Tibial artery (tissue), 4 donors: ENCODE results near the gene CKB.

ENCODE experiments used
- DNase-seq, 2 donors: peaks; one replicate each; pipeline ENCODE4 v3.0.0-alpha.2; 2019
- H3K27ac ChIP-seq, 2 donors: fragments of 200-600 bp; sonication (generic) in 1 of 2; 1 replicate in 1 of 2; 2 replicates in 1 of 2; pipeline ENCODE4 v1.5.1; 2018 to 2019; ENCODE audit warnings: mild to moderate bottlenecking in 1 of 2
- H3K27me3 ChIP-seq, 2 donors: fragments of 200-600 bp; sonication (generic) in 1 of 2; one replicate each; pipeline versions ENCODE4 v1.5.1 to v1.6.0; 2016 to 2019
- H3K36me3 ChIP-seq, 3 donors: fragments of 200-600 bp; sonication (generic) in 2 of 3; one replicate each; pipeline ENCODE4 v1.5.1; 2016 to 2019; ENCODE audit warnings: mild to moderate bottlenecking in 2 of 3
- H3K4me1 ChIP-seq, 4 donors: fragments of 200-600 bp; sonication (generic) in 2 of 4; 1 replicate in 3 of 4; 2 replicates in 1 of 4; pipeline ENCODE4 v1.5.1; 2016 to 2019
- H3K4me3 ChIP-seq, 2 donors: fragments of 200-600 bp; sonication (generic) in 1 of 2; 1 replicate in 1 of 2; 2 replicates in 1 of 2; pipeline ENCODE4 v1.5.1; 2018 to 2019; ENCODE audit warnings: mild to moderate bottlenecking in 2 of 2
- H3K9me3 ChIP-seq, 3 donors: fragments of 200-600 bp; sonication (generic) in 1 of 3; one replicate each; pipeline ENCODE4 v1.5.1; 2016 to 2019
- intact Hi-C: fragments of 100-400 bp; cut with DNase I; formaldehyde crosslinking; loops from one replicate; pipeline ENCODE4 v1.15.0; 2023; ENCODE audit warnings: low total_unique reads
- TF ChIP-seq, protein P1 (sequence below), 2 experiments: fragments of 200-600 bp in 1 of 2; fragments of 450-650 bp in 1 of 2; IDR thresholded peaks; one replicate each; pipeline ENCODE4 v1.5.1; 2017 to 2019; ENCODE audit warnings: antibody characterized with exemption in 2 of 2, mild to moderate bottlenecking in 1 of 2, moderate library complexity in 1 of 2

CKB gene

DNA sequence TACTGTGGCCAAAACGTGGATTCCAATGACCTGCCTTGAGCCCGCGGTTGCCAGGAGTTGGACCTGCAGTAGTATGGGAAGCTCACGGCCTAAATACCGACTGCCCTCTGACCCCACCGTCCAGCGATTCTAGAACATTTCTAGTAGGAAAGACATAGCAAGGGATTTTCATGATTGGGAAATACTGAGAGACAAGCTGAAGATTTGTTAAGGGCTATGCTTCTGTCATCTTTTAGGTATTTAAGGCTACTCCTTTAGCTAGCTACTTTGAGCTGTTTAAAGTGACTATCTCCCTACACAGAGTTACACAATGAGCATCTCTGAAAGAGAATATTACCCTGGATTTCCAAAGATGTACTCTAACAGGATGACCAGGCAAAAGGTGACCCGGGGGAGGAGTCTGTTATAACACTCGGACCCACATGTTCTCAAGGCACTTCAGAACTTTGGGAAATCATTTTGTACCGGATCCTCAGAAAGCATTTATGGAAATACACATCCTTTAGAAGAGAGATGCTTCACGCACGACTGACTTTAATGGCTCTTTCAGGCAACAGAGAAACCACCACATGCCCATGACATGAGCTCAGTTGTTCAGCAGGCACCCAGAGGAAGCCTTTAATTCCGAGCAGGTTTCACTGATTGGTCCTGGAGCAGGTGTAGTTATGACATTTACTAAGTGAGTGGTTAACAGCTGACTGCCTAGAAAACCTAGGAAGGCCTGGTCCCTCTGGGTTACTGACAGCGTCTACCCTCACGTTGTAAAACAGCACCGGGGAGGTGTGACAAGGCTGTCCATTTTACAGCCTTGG, 35.6 kb upstream of the CKB start:
- no peak overlapping the region for H3K4me3 ChIP-seq
- intact Hi-C loops = no loop called here
- H3K36me3 ChIP-seq = peaks cover 16 to 25% (median 16%) of the 10 kb centered on the region in 3 donors
- peak overlapping the region in 1 of 2 donors; percentile 26 for H3K27ac ChIP-seq
- peaks cover 0 to 72% (median 36%) of the 10 kb centered on the region in 4 donors for H3K4me1 ChIP-seq
- no peak for DNase-seq
- no peaks in the 10 kb centered on the region for H3K9me3 ChIP-seq
- TF ChIP-seq, protein P1, sequence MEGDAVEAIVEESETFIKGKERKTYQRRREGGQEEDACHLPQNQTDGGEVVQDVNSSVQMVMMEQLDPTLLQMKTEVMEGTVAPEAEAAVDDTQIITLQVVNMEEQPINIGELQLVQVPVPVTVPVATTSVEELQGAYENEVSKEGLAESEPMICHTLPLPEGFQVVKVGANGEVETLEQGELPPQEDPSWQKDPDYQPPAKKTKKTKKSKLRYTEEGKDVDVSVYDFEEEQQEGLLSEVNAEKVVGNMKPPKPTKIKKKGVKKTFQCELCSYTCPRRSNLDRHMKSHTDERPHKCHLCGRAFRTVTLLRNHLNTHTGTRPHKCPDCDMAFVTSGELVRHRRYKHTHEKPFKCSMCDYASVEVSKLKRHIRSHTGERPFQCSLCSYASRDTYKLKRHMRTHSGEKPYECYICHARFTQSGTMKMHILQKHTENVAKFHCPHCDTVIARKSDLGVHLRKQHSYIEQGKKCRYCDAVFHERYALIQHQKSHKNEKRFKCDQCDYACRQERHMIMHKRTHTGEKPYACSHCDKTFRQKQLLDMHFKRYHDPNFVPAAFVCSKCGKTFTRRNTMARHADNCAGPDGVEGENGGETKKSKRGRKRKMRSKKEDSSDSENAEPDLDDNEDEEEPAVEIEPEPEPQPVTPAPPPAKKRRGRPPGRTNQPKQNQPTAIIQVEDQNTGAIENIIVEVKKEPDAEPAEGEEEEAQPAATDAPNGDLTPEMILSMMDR (IDR thresholded peaks at IDR 0.05) = no peak
- no peaks in the 10 kb centered on the region for H3K27me3 ChIP-seq

GRCh38 chr14:103556946-103557758, 34.5 kb upstream of the CKB start:
- intact Hi-C loops = no loop called here

GRCh38 chr14:103555559-103556337, 33.1 kb upstream of the CKB start:
- intact Hi-C loops = no loop called here

More at GRCh38 chr14:103556946-103557758, 34.5 kb upstream of the CKB start:
- TF ChIP-seq, protein P1 (IDR thresholded peaks at IDR 0.05) = no peak
- no peak for DNase-seq
- Histone ChIP-seq H3K27ac (peak overlapping the region in 1 of 2 donors; percentile 26), H3K4me1 (peaks cover 0 to 84% (median 44%) of the 10 kb centered on the region in 4 donors), H3K4me3 (no peak overlapping the region), H3K27me3 (no peaks in the 10 kb centered on the region), H3K36me3 (peaks cover 16 to 25% (median 16%) of the 10 kb centered on the region in 3 donors), H3K9me3 (no peaks in the 10 kb centered on the region)

GRCh38 chr14:103552846-103553210, 30.2 kb upstream of the CKB start:
- no peaks in the 10 kb centered on the region for H3K27me3 ChIP-seq
- no peak overlapping the region for H3K4me3 ChIP-seq
- H3K27ac ChIP-seq = peak overlapping the region; percentile 90 to 97
- H3K36me3 ChIP-seq = no peaks in the 10 kb centered on the region
- no peak for DNase-seq
- intact Hi-C loops = no loop called here
- TF ChIP-seq, protein P1 (IDR thresholded peaks at IDR 0.05) = no peak
- H3K9me3 ChIP-seq = no peaks in the 10 kb centered on the region
- peaks cover 16 to 82% (median 52%) of the 10 kb centered on the region in 4 donors for H3K4me1 ChIP-seq

More at GRCh38 chr14:103555559-103556337, 33.1 kb upstream of the CKB start:
- DNase-seq = peak in 1 of 2 donors; percentile 68
- Histone ChIP-seq H3K4me1 (peaks cover 5 to 86% (median 46%) of the 10 kb centered on the region in 4 donors), H3K36me3 (peaks cover 16 to 25% (median 16%) of the 10 kb centered on the region in 3 donors), H3K9me3 (no peaks in the 10 kb centered on the region), H3K4me3 (no peak overlapping the region), H3K27ac (peak overlapping the region; percentile 16 to 97), H3K27me3 (no peaks in the 10 kb centered on the region)
- TF ChIP-seq, protein P1 (IDR thresholded peaks at IDR 0.05) = no peak
